ENCODE results near the gene TMEM236.
"Not testable (repeated sequence)": the region's sequence is repeated elsewhere in the genome, so short reads cannot be mapped to it uniquely, and the experiment has no call there.

TMEM236 gene, protein sequence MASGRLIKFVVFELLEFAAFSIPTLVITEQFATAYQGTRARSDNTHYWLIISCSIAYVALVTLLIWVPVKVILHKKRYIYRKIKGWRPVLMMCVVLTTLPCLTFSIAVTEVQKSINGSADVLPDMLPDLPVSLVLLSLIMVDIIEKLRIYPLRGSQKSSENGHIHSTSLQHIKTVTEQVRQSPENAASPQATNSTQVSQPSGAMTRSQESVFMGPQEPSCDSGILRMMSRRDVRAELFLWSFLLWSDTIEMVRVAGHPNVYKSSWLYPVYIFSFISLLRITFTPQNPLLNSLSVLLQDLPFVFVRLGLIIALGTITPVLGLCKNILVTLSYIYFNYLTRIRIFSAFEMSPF

DNA sequence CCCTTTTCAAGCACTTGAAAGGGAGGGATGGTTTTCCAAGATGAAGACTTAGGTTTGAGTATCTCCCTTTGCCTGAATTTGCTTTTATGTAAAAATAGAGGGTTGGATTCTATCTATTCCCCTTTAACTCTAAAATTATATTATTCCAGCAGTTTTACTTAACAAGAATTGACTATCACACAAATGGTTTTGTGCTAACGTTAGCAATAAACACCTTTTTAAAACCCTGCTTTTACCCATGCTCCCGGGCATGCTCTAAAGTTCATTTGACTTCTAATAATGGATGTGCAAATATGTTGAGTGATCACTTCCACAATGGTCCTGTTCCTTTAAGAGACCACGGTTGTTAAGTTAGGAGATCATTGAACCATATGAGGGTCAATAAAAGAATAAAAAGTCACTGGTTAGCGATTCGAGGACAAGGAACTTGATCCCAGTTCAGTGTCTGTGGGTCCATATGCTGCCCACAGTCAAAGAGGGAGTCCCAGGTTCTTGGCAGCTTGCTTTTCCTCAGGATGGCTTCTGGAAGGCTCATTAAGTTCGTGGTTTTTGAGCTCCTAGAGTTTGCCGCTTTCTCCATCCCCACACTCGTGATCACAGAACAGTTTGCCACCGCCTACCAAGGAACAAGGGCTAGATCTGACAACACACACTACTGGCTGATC, at the start of gene TMEM236:
Gene TMEM236 (plus strand): TSS at position 421 of the 665 bp plus-strand sequence. CDS start 95 bp downstream, at position 516.
- DNase-seq: no peak

GRCh38 chr10:17703706-17704105, 48.3 kb upstream of the TMEM236 start:
- no peak for DNase-seq

DNA sequence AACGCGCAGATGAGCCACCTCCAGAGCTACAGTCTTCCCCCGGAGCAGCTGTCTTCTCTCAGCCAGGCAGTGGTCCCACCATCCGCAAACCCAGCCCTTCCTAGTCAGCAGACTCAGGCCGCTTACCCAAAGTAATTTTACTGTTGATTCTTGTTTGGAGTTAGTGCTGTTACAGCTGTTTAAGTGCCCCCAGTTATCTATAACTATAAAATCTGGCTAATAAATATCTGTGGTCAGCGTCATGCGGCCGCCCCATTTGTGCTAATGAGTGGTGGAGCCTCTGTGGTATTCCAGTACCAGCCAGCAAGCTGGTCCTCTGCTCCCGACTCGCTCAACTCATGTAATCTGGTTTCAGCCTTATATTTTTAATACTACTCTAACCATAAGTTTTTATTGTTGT, 43.2 kb upstream of the TMEM236 start:
- no peak for DNase-seq

DNA sequence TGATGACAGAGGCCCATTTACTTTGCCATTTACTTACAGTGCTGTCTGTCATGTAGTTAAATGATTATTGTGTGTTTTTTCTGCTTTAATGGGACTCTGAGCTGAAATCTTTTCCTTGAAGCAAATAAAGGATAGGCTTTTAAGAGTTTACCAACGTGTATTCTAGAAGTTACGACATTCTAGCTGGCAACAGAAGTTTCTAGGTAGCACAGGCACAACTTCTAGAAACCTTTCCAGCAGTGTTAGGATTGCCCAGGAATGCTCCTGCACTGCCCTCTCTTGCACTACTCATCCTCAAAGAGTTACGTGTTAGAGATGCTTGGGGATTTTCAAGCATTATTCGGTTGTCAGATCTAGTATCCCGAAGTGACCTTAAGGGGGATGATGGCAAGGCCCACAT, 42.5 kb upstream of the TMEM236 start:
- no peak for DNase-seq

DNA sequence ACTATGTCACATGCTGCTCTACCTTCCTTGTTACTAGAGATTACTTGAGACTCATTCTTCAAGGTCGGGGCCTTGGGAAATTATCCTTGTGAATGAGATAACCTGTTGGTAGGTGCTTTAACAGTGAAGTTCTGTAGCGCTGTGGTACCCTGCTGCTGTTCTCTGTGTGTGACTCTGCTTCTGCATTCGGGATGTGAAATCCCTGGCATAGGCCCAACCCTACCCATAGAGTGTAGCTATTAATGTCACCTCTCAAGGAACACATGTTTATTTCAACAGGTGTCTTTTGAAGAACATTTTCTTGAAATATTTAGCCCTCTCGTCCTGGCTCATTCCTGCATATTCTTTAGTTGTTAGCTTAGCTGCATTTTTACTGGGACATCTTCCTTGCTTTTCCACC, 41.8 kb upstream of the TMEM236 start:
- no peak for DNase-seq

DNA sequence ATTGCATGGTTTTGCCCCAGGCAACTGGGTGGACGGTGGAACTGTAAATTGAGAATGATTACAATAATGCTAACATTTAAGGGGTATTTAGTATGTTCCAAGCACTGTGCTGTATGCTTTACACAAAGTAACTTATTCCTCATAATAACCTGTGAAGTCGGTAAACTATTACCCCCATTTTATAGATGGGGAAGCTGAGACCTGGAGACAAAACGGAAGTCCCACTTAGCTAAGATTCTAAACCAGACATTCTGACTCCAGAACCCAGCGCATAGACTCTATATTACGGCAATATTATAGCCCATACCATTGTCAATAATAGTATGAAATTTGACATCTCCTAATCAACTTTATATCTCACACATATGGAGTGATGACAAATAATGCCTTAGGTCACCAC, 39.9 kb upstream of the TMEM236 start:
- DNase-seq: no peak

DNA sequence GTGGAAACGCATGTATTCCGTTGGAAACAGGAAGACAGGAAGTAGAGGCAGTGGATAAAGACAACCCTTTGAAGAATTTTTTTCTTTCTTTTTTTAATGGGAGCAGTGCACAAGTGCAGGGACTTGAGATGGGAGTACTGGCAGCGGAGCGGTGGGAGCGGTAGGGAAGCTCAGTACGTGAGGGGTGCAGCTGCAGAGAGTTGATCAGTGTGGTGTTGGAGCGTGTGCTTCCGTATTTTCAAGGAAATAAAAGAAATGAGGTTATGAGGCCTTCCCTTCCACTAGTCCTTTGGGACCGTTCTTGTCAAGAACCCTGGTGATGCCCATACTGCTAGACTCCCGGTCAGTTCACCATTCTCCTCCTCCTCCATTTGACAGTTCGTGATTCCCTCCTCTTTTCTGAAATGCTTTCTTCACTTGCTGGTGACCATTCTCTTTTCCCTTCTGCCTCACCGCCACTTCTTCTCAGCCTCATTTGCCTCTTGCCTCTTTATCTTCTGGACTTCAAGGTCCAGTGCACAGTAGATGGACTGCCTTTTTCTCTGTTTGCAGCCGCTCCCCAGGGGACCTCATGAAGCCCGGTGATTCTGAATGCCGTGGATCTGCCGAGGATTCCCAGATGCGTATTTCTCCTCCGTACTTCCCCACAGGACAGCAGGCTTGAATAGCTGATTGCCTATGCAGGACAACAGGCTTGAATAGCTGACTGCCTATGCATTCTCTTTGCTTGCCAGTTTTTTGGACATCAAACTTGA, 39.1 kb upstream of the TMEM236 start:
- DNase-seq: no peak

- DNase-seq: no peak
Observed at GRCh38 chr10:17713758-17714157, 38.2 kb upstream of the TMEM236 start.

- DNase-seq: no peak
Observed at GRCh38 chr10:17716161-17716560, 35.8 kb upstream of the TMEM236 start.

GRCh38 chr10:17722317-17723014, 29.5 kb upstream of the TMEM236 start:
- DNase-seq: not testable (repeated sequence)

DNA sequence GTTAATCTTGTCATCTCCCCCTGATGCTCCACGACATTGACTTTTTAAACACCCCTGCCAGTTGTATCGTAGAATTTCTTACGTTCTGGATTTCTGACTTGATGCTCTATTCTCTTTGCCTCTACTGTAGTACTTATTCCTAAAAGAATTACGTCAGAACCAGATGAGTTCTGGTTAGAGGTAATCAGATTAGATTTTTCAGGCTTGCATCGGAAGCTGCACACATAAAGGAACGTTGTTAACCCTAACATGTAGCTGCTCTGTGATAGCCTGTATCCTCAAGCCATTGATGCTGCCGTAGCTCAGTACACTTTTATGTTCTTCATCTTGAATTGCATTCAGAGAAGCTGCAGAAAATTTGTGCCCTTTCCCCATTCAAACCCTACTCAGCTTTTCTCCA, 26.3 kb upstream of the TMEM236 start:
- no peak for DNase-seq

DNA sequence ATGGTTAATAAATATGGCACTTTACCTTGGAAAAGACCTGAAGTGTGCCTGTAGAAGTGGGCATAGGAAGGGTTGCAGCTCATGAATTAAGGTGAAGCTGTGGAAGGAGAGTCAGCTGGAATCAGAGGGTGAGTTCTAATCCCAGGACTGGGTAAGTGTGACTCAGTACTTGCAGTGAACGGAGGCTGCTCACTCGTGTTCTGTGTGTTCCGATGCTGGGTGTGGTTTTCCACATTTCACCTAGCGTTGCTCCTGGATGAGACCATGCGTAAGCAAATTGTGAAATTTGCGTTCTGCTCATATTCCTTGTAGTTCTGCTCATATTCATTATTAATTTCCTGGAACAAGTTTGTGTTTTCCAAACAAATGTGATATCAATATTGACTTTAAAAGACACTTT, 22.4 kb upstream of the TMEM236 start:
- DNase-seq: no peak

- DNase-seq: no peak
Observed at GRCh38 chr10:17730667-17731066, 21.3 kb upstream of the TMEM236 start.

DNA sequence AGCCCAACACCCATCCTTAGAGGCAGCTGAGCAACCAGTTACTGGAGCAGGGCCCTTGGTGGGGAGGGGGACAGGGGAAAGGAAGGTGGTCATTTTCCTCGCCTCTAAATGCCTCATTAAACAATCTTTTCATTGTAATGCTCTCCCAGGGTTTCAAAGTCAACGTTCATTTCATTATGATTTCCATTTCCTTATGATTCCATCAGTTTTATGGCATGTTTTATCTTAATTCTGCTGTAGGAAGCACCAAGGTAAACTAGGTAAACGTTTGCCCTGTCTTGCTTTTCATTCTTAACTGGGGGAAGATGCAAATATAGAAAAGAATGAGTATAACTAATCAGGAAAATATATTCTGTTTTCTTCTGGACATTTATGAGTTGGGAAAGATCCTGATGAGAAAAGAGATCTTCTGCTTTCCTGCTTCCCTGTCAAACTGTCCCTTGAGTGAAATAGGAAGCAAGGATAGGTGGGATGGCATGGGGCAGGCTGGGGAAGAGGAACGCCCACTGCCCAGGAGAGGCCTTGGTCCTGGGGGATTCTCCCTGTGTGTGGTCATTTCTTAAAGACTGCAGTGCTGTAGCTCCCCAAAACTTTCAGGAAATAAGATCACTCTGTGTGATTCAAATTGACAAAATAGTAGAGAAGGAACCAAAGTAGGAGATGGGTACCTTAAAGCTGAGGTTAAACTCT, 20.5 kb upstream of the TMEM236 start:
- no peak for DNase-seq

- DNase-seq: no peak
Observed at GRCh38 chr10:17733620-17734019, 18.4 kb upstream of the TMEM236 start.

- DNase-seq: no peak
Observed at GRCh38 chr10:17734432-17735080, 17.4 kb upstream of the TMEM236 start.

- no peak for DNase-seq
Observed at GRCh38 chr10:17735166-17735941, 16.6 kb upstream of the TMEM236 start.

- no peak for DNase-seq
Observed at GRCh38 chr10:17736223-17736622, 15.8 kb upstream of the TMEM236 start.

DNA sequence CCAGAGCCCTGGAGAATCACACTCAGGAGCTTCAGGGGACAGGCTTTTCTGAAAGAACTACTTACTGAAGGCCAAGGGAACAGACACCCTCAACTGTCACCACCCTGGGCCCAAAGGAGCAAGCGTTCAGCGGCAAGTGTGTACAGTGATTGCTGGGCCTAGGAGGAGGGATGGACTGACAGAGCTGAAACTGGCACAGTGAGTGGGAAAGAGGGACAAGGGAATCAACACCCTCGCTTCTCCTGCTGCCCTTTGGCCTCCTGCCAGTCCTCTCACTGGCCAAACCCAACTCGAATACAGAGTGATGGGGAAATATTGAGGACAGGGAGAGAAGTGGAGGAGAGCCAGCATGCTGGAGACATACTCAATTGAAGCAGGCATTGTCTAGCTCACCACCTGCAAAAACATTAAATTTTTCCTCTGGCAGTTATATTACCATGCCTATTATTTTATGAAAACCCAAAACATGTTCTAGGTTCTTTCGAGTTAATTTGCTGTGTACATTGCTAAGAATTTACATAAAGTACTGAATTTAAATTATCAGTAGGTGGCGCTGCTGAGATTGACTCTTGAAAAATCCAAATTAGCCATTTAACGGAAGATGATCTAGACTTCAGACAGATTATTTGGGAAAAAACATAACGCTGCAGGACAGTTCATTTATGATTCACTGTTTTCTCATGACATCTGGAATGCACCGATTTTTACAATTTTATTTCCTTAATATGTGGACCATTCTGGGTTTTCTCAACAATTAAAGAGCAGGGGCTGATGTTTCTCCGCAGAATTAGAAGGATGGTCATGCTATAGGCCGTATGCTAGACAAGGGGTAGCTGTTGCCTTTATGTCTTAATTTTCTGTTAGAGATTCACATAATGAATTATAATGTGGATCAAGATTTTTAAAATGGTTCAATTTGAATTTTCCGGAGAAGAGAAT, 14.7 kb upstream of the TMEM236 start:
- DNase-seq: no peak

GRCh38 chr10:17740668-17741067, 11.3 kb upstream of the TMEM236 start:
- DNase-seq: no peak

Measured in activated gamma-delta T cell treated with Interleukin-2 at 50 U/mL for 16 hours (primary cell).